SK-N-SH (cell line): ENCODE data around the gene TTC7B.

Source experiments
- CHD2 ChIP-seq: fragments of 150-350 bp; IDR thresholded peaks from 2 replicates; pipeline ENCODE4 v1.6.1; 2018; ENCODE audit warnings: low read length; ENCODE audit not compliant: partially characterized antibody
- EP300 ChIP-seq, 2 experiments: IDR thresholded peaks; 2 replicates each; pipeline versions ENCODE4 v1.4.0 to v1.6.1; 2012; ENCODE audit warnings: borderline replicate concordance in 1 of 2, low read depth in 1 of 2, low read length in 1 of 2
- EZH2phosphoT487 ChIP-seq: fragments of 200-600 bp; sonication (generic); IDR thresholded peaks from 2 replicates; pipeline ENCODE4 v1.6.1; 2017; ENCODE audit warnings: low read depth, mixed run types, mild to moderate bottlenecking, antibody characterized with exemption, moderate library complexity, borderline replicate concordance
- FOXM1 ChIP-seq: IDR thresholded peaks from 2 replicates; pipeline ENCODE4 v1.4.0; 2012; ENCODE audit warnings: low read depth, mild to moderate bottlenecking
- JUND ChIP-seq: IDR thresholded peaks from 2 replicates; pipeline ENCODE4 v1.4.0; 2012
- POLR2AphosphoS5 ChIP-seq: IDR thresholded peaks from 2 replicates; pipeline ENCODE4 v1.6.1; 2012; ENCODE audit warnings: low read depth, low read length
- RAD21 ChIP-seq: IDR thresholded peaks from 2 replicates; pipeline ENCODE4 v1.6.1; 2012; ENCODE audit warnings: mild to moderate bottlenecking, low read length
- SMC3 ChIP-seq: IDR thresholded peaks from 2 replicates; pipeline ENCODE4 v1.6.1; 2012; ENCODE audit warnings: low read depth, low read length, improper control_type of control experiment
- TAF1 ChIP-seq: IDR thresholded peaks from 2 replicates; pipeline ENCODE4 v1.6.1; 2012; ENCODE audit warnings: low read depth, mild to moderate bottlenecking, low read length, moderate library complexity, borderline replicate concordance
- TEAD4 ChIP-seq: IDR thresholded peaks from 2 replicates; pipeline ENCODE4 v1.4.0; 2012; ENCODE audit warnings: mild to moderate bottlenecking, borderline replicate concordance; ENCODE audit not compliant: insufficient read depth
- USF1 ChIP-seq: IDR thresholded peaks from 2 replicates; pipeline ENCODE4 v1.4.0; 2012; ENCODE audit warnings: low read depth, borderline replicate concordance
- YY1 ChIP-seq: IDR thresholded peaks from 2 replicates; pipeline ENCODE4 v1.4.0; 2012; ENCODE audit warnings: low read depth, mild to moderate bottlenecking
- TF ChIP-seq, protein P1 (sequence below): fragments of 200-600 bp; sonication (generic); IDR thresholded peaks from 2 replicates; pipeline ENCODE4 v1.6.1; 2017; ENCODE audit warnings: antibody characterized with exemption, mild to moderate bottlenecking, moderate library complexity
- TF ChIP-seq, protein P2 (sequence below): fragments of 150-350 bp; IDR thresholded peaks from 2 replicates; pipeline ENCODE4 v1.6.1; 2017; ENCODE audit warnings: antibody characterized with exemption, low read length, low read depth, borderline replicate concordance

GRCh38 chr14:90781876-90782275 lies 34.4 kb downstream of the TTC7B start:
- no peak for TF ChIP-seq YY1
- TF ChIP-seq, protein P1, sequence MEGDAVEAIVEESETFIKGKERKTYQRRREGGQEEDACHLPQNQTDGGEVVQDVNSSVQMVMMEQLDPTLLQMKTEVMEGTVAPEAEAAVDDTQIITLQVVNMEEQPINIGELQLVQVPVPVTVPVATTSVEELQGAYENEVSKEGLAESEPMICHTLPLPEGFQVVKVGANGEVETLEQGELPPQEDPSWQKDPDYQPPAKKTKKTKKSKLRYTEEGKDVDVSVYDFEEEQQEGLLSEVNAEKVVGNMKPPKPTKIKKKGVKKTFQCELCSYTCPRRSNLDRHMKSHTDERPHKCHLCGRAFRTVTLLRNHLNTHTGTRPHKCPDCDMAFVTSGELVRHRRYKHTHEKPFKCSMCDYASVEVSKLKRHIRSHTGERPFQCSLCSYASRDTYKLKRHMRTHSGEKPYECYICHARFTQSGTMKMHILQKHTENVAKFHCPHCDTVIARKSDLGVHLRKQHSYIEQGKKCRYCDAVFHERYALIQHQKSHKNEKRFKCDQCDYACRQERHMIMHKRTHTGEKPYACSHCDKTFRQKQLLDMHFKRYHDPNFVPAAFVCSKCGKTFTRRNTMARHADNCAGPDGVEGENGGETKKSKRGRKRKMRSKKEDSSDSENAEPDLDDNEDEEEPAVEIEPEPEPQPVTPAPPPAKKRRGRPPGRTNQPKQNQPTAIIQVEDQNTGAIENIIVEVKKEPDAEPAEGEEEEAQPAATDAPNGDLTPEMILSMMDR, result no peak
- no peak for TF ChIP-seq RAD21
- TF ChIP-seq USF1, result no peak
- no peak for TF ChIP-seq TEAD4
- TF ChIP-seq POLR2AphosphoS5, result no peak
- no peak for TF ChIP-seq TAF1
- TF ChIP-seq CHD2, result no peak
- no peak for TF ChIP-seq EZH2phosphoT487
- TF ChIP-seq JUND, result no peak
- TF ChIP-seq, protein P2, sequence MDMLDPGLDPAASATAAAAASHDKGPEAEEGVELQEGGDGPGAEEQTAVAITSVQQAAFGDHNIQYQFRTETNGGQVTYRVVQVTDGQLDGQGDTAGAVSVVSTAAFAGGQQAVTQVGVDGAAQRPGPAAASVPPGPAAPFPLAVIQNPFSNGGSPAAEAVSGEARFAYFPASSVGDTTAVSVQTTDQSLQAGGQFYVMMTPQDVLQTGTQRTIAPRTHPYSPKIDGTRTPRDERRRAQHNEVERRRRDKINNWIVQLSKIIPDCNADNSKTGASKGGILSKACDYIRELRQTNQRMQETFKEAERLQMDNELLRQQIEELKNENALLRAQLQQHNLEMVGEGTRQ, result no peak
- no peak for TF ChIP-seq SMC3
- no peak for TF ChIP-seq FOXM1
- TF ChIP-seq EP300 (IDR thresholded peaks at IDR 0.05; ENCODE audit: borderline replicate concordance in 1 of 2, low read depth in 1 of 2, low read length in 1 of 2), result no peak
